Smooth muscle cell (in vitro differentiated cells): ENCODE data around the gene ZNF202. TPM values are rescaled to one million over a fixed set of nuclear protein-coding genes. Genes with fewer than 3 reads are reported as not detected.

Experiments used
- DNase-seq: peaks from one replicate; lab custom pipeline; 2025; ENCODE audit not compliant: unreplicated experiment; lab: John Stamatoyannopoulos, UW
- H2AFZ ChIP-seq: fragments of 200-600 bp; sonication (generic); 2 replicates; pipeline ENCODE4 v1.6.0; 2016; ENCODE audit warnings: antibody characterized with exemption, low read depth, mild to moderate bottlenecking
- H3F3A ChIP-seq: fragments of 200-600 bp; sonication (generic); 2 replicates; pipeline ENCODE4 v1.6.0; 2017; ENCODE audit warnings: antibody characterized with exemption, low read depth
- H3K27ac ChIP-seq: fragments of 200-600 bp; sonication (generic); 2 replicates; pipeline ENCODE4 v1.5.1; 2016; ENCODE audit warnings: low read depth, mild to moderate bottlenecking
- H3K27me3 ChIP-seq: fragments of 200-600 bp; sonication (generic); 2 replicates; pipeline ENCODE4 v1.6.1; 2016; ENCODE audit warnings: low read depth, mild to moderate bottlenecking
- H3K36me3 ChIP-seq: fragments of 200-600 bp; sonication (generic); 2 replicates; pipeline ENCODE4 v1.5.1; 2016; ENCODE audit warnings: low read depth
- H3K4me1 ChIP-seq: fragments of 200-600 bp; sonication (generic); 2 replicates; pipeline ENCODE4 v1.5.1; 2016; ENCODE audit warnings: low read depth
- H3K4me2 ChIP-seq: fragments of 200-600 bp; sonication (generic); 2 replicates; pipeline ENCODE4 v1.6.0; 2016; ENCODE audit warnings: mild to moderate bottlenecking
- H3K4me3 ChIP-seq: fragments of 200-600 bp; sonication (generic); 2 replicates; pipeline ENCODE4 v1.5.1; 2016; ENCODE audit warnings: mild to moderate bottlenecking
- H3K79me2 ChIP-seq: fragments of 200-600 bp; sonication (generic); 2 replicates; pipeline ENCODE4 v1.6.0; 2016; ENCODE audit warnings: low read depth, mild to moderate bottlenecking
- H3K9ac ChIP-seq: fragments of 200-600 bp; sonication (generic); 2 replicates; pipeline ENCODE4 v1.6.0; 2016; ENCODE audit warnings: low read depth
- H3K9me3 ChIP-seq: fragments of 200-600 bp; sonication (generic); replicated peaks from 2 replicates; pipeline ENCODE4 v1.5.1; 2016; ENCODE audit warnings: low read depth
- H4K20me1 ChIP-seq: fragments of 200-600 bp; sonication (generic); 2 replicates; pipeline ENCODE4 v1.6.0; 2016; ENCODE audit warnings: low read depth
- WGBS: methylation state at CpG from one replicate; pipeline ENCODE4 v1.1.7; 2016; ENCODE audit warnings: low lambda C conversion rate; 5-methylcytosine and 5-hydroxymethylcytosine counted together
- polyA plus RNA-seq: library from polyadenylated mRNA; unstranded; fragments of >200 nt; fragmentation: Nextera tagmentation; extraction: Ambion mirVana; gene quantifications from 2 replicates; pipeline ENCODE4 v1.2.1, GENCODE V29; 2016
- total RNA-seq: library from RNA; depleted of rRNA; stranded (reverse); fragments of >200 nt; gene quantifications from 2 replicates; pipeline ENCODE4 v1.2.3, GENCODE V29; 2014
- TF ChIP-seq, protein P1 (sequence below): fragments of 200-600 bp; sonication (generic); IDR thresholded peaks from 2 replicates; pipeline ENCODE4 v1.5.1; 2017; ENCODE audit warnings: borderline replicate concordance, mild to moderate bottlenecking, antibody characterized with exemption; ENCODE audit not compliant: insufficient read depth, poor library complexity, severe bottlenecking

Gene ZNF202
- total RNA-seq = 3.6 and 6.3 TPM in 2 replicates
- 6.1 and 6.2 TPM in 2 replicates for polyA plus RNA-seq

DNA sequence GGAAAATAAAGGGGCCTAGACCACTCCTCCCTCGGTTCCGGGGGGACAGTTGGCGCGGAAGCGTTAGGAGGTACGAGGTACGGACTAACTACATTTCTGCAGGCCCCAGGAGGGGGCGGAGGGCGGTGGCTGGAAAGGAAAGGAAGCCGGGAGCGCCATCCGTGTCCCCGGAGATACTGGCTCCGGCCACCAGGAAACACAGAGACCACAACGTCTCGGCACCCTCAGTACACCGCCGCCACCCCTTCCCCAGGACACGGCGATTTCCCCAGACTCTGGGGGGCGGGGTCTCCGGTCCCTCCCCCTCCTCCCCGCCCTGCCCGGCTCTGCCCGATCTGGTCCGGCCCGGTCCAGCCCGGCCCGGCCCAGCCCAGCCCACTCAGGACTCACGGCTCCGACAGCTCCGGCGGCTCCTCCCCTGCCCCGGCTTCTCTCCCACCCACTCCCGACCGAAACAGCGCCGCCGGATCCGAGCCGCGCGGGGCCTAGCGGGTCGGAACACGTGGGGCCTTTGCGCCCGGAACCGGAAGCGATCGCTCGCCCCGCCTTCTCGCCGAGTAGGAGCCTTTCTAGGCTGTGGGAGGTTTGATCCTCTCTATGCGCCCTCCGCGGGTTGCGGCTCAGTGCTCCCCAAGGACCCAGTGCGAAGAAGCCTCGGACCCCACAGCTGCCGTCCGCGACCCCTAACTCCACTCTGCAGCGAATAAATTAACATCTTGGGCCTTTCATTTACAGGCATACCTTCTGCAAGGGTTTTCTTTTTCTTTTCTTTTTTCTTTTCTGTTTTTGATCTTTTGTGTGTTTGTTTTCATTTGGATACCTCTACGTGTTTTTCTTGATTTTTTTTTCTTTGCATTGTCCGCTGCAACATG is at the start of gene ZNF202:
Gene ZNF202, minus strand, starts transcription at position 502 of the 872 bp plus-strand sequence. CDS start 10,772 bp downstream, outside the sequence.
- TF ChIP-seq, protein P1, sequence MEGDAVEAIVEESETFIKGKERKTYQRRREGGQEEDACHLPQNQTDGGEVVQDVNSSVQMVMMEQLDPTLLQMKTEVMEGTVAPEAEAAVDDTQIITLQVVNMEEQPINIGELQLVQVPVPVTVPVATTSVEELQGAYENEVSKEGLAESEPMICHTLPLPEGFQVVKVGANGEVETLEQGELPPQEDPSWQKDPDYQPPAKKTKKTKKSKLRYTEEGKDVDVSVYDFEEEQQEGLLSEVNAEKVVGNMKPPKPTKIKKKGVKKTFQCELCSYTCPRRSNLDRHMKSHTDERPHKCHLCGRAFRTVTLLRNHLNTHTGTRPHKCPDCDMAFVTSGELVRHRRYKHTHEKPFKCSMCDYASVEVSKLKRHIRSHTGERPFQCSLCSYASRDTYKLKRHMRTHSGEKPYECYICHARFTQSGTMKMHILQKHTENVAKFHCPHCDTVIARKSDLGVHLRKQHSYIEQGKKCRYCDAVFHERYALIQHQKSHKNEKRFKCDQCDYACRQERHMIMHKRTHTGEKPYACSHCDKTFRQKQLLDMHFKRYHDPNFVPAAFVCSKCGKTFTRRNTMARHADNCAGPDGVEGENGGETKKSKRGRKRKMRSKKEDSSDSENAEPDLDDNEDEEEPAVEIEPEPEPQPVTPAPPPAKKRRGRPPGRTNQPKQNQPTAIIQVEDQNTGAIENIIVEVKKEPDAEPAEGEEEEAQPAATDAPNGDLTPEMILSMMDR = peak; percentile 10
- H4K20me1 ChIP-seq = peaks cover 11% of the 10 kb centered on the region
- under 1% methylated on average over 36 of the region's 67 CpGs for WGBS
- H3K36me3 ChIP-seq = no peaks in the 10 kb centered on the region
- peak within 1 kb of the TSS; percentile 88 for H3K9ac ChIP-seq
- H3K4me3 ChIP-seq = peak within 1 kb of the TSS; percentile 75
- H2AFZ ChIP-seq = peak within 1 kb of the TSS; percentile 100
- peak within 1 kb of the TSS; percentile 40 for H3K27ac ChIP-seq
- H3F3A ChIP-seq = no peaks in the 10 kb centered on the region
- peak within 1 kb of the TSS; percentile 97 for H3K4me2 ChIP-seq
- H3K79me2 ChIP-seq = peaks cover 36% of the 10 kb centered on the region
- no peaks in the 10 kb centered on the region for H3K9me3 ChIP-seq
- DNase-seq = peak; percentile 55
- H3K4me1 ChIP-seq = peaks cover 18% of the 10 kb centered on the region
- H3K27me3 ChIP-seq = no peaks in the 10 kb centered on the region

DNA sequence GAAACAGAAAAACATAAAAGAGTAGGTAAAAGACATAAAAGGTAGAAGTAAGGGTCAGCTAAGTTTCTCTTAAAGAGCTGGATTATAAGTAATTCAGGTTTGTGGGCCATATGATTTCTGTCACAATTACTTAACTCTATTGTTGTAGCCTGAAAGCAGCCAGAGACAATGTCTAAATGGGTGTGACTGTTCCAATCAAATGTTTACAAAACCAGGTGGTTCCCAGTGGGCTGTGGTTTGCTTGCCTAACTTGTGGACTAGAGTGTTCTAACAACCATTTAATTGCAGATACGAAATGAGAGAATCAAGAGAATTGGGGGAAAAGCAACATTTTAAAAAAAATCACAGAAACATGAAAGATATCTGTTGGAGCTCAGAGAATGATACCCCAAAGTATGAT is 42.1 kb upstream of the ZNF202 start:
- DNase-seq = no peak
- H2AFZ ChIP-seq = no peak overlapping the region
- no peaks in the 10 kb centered on the region for H4K20me1 ChIP-seq
- no peak overlapping the region for H3K4me3 ChIP-seq
- H3K27ac ChIP-seq = no peak overlapping the region
- no peaks in the 10 kb centered on the region for H3K36me3 ChIP-seq
- H3K79me2 ChIP-seq = no peaks in the 10 kb centered on the region
- WGBS = 68% methylated on average over 1 of the region's 1 CpG
- no peaks in the 10 kb centered on the region for H3K4me1 ChIP-seq
- no peak overlapping the region for H3K9ac ChIP-seq
- no peaks in the 10 kb centered on the region for H3K27me3 ChIP-seq
- no peaks in the 10 kb centered on the region for H3F3A ChIP-seq
- no peak overlapping the region for H3K4me2 ChIP-seq
- TF ChIP-seq, protein P1 = no peak
- no peaks in the 10 kb centered on the region for H3K9me3 ChIP-seq

DNA sequence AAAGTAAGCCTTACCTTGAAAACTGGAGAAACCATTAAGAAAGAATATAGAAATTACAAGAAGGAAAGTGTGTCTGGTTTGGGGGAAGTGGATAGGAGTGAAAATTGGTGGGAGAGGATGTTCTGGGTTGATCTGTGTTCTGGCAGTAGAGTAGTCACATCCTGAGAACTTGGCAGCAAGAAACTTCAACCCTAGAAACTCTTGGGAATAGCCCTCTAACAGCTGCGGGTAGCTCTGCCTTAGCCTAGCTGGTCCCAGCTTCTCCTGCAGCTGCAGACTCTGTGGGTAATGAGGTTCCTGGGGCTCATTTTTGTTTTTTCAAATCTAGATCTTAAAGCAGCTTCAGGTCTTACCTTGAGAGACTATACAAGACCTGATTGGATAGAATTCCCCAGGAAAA is 37.1 kb upstream of the ZNF202 start:
- Histone ChIP-seq H3K4me2 (no peak overlapping the region), H3K79me2 (no peaks in the 10 kb centered on the region), H3K9ac (no peak overlapping the region), H3K9me3 (no peaks in the 10 kb centered on the region), H4K20me1 (no peaks in the 10 kb centered on the region), H3K27ac (no peak overlapping the region), H3F3A (no peaks in the 10 kb centered on the region), H3K4me3 (no peak overlapping the region), H3K36me3 (no peaks in the 10 kb centered on the region), H2AFZ (no peak overlapping the region), H3K27me3 (no peaks in the 10 kb centered on the region), H3K4me1 (no peaks in the 10 kb centered on the region)
- TF ChIP-seq, protein P1 = no peak
- no peak for DNase-seq
- 100% methylated on average over 1 of the region's 1 CpG for WGBS
